HL-60/S4 treated with phorbol 12-myristate 13-acetate at 8.2 ng/mL for 4 days and 3 days (cell line): Measurements from ENCODE around the gene MEF2B.
"Not testable (repeated sequence)": the region's sequence is repeated elsewhere in the genome, so short reads cannot be mapped to it uniquely, and the experiment has no call there.

Experiments
- in situ Hi-C: fragments of 300-500 bp; cut with MboI; formaldehyde crosslinking; loops from 2 replicates; pipeline ENCODE4 v1.15.0; 2022; ENCODE audit warnings: low sequenced_read_pairs

The MEF2B gene

GRCh38 chr19:19132912-19133311 is 37.2 kb downstream of the MEF2B start:
- in situ Hi-C loops = no loop called here

- in situ Hi-C loops = no loop called here
Measured at GRCh38 chr19:19131989-19132388, 38.1 kb downstream of the MEF2B start.

GRCh38 chr19:19126102-19126501 is 44.0 kb downstream of the MEF2B start:
- in situ Hi-C loops = no loop called here

GRCh38 chr19:19123386-19123785 is 46.7 kb downstream of the MEF2B start:
- in situ Hi-C loops = no loop called here

- in situ Hi-C loops = no loop called here
Measured at GRCh38 chr19:19122902-19123301, 47.2 kb downstream of the MEF2B start.

GRCh38 chr19:19121371-19121770 is 48.7 kb downstream of the MEF2B start:
- in situ Hi-C loops = no loop called here

- in situ Hi-C loops = no loop called here
Measured at GRCh38 chr19:19120308-19121231, 49.5 kb downstream of the MEF2B start.

GRCh38 chr19:19119325-19120237 is 50.5 kb downstream of the MEF2B start:
- in situ Hi-C loops = no loop called here

GRCh38 chr19:19115954-19116353 is 54.1 kb downstream of the MEF2B start:
- in situ Hi-C loops = no loop called here

GRCh38 chr19:19113040-19113626 is 56.9 kb downstream of the MEF2B start:
- in situ Hi-C loops = no loop called here

GRCh38 chr19:19111967-19112580 is 58.0 kb downstream of the MEF2B start:
- in situ Hi-C loops = no loop called here

GRCh38 chr19:19111136-19111835 is 58.8 kb downstream of the MEF2B start:
- in situ Hi-C loops = no loop called here

GRCh38 chr19:19110410-19111135 is 59.5 kb downstream of the MEF2B start:
- in situ Hi-C loops = no loop called here

GRCh38 chr19:19109601-19110000 is 60.5 kb downstream of the MEF2B start:
- in situ Hi-C loops = no loop called here

- in situ Hi-C loops = no loop called here
Measured at GRCh38 chr19:19107654-19108053, 62.4 kb downstream of the MEF2B start.

GRCh38 chr19:19106938-19107337 is 63.1 kb downstream of the MEF2B start:
- in situ Hi-C loops = not testable (repeated sequence)

GRCh38 chr19:19106056-19106551 is 64.0 kb downstream of the MEF2B start:
- in situ Hi-C loops = no loop called here

GRCh38 chr19:19105365-19106055 is 64.6 kb downstream of the MEF2B start:
- in situ Hi-C loops = no loop called here

GRCh38 chr19:19103167-19103566 is 66.9 kb downstream of the MEF2B start:
- in situ Hi-C loops = no loop called here
